22Rv1 (cell line): ENCODE results near the gene ZFP92.

ENCODE experiments used
- CTCF ChIP-seq: fragments of 450-650 bp; IDR thresholded peaks from 2 replicates; pipeline ENCODE4 v1.5.1; 2017; ENCODE audit warnings: mild to moderate bottlenecking
- ZFX ChIP-seq: fragments of 450-650 bp; IDR thresholded peaks from 2 replicates; pipeline ENCODE4 v1.6.1; 2017; ENCODE audit warnings: antibody characterized with exemption, borderline replicate concordance

GRCh38 chrX:153409414-153410101 lies 1.7 kb upstream of the ZFP92 start:
- no peak for TF ChIP-seq CTCF
- no peak for TF ChIP-seq ZFX
